Right lobe of liver (tissue), 4 donors: ENCODE data around the gene RPS6KA6.

ENCODE experiments used
- POLR2A ChIP-seq: fragments of 450-650 bp; IDR thresholded peaks from one replicate; pipeline ENCODE4 v1.6.1; 2017; ENCODE audit warnings: antibody characterized with exemption, mild to moderate bottlenecking
- TF ChIP-seq, protein P1 (sequence below), 4 donors: fragments of 200-600 bp in 3 of 4; fragments of 450-650 bp in 1 of 4; IDR thresholded peaks; one replicate each; pipeline versions ENCODE4 v1.5.1 to v1.8.0; 2016 to 2022; ENCODE audit warnings: antibody characterized with exemption in 4 of 4, mild to moderate bottlenecking in 2 of 4
- donor health status: DM: no; HTN: no; CAD: no.
- donor health status: DM: no; HTN: no; CAD: no.
- donor health status: DM: no; HTN: yes; CAD: no.

DNA sequence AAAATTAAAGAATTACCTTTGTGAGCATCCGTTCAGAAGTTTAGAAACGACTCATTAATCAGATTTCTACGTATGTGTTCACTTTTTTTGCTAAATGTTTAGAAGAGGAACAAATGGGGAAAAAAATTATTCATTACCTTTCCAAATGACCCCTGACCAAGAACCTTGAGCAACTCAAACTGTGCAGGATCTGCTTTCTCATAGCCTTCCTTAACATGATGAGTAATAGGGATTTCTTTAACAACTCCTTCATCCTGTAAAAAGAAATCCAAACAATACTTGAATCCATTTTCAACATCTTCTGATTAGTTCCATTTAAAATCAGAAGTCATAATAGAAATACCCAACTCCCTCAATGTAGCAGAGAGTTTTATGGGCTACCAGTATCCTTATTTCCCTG is 32.1 kb downstream of the RPS6KA6 start:
- TF ChIP-seq, protein P1, sequence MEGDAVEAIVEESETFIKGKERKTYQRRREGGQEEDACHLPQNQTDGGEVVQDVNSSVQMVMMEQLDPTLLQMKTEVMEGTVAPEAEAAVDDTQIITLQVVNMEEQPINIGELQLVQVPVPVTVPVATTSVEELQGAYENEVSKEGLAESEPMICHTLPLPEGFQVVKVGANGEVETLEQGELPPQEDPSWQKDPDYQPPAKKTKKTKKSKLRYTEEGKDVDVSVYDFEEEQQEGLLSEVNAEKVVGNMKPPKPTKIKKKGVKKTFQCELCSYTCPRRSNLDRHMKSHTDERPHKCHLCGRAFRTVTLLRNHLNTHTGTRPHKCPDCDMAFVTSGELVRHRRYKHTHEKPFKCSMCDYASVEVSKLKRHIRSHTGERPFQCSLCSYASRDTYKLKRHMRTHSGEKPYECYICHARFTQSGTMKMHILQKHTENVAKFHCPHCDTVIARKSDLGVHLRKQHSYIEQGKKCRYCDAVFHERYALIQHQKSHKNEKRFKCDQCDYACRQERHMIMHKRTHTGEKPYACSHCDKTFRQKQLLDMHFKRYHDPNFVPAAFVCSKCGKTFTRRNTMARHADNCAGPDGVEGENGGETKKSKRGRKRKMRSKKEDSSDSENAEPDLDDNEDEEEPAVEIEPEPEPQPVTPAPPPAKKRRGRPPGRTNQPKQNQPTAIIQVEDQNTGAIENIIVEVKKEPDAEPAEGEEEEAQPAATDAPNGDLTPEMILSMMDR (IDR thresholded peaks at IDR 0.05): no peak
- no peak for TF ChIP-seq POLR2A
